GM18858 (cell line): Measurements from ENCODE around the gene TMEM200B.
"Not testable (repeated sequence)": the region's sequence is repeated elsewhere in the genome, so short reads cannot be mapped to it uniquely, and the experiment has no call there.

Source experiments
- ATAC-seq: cut with Tn5 transposase; IDR thresholded peaks from one replicate; pipeline ENCODE4 v1.9.1; 2021; ENCODE audit not compliant: unreplicated experiment

TMEM200B gene

DNA sequence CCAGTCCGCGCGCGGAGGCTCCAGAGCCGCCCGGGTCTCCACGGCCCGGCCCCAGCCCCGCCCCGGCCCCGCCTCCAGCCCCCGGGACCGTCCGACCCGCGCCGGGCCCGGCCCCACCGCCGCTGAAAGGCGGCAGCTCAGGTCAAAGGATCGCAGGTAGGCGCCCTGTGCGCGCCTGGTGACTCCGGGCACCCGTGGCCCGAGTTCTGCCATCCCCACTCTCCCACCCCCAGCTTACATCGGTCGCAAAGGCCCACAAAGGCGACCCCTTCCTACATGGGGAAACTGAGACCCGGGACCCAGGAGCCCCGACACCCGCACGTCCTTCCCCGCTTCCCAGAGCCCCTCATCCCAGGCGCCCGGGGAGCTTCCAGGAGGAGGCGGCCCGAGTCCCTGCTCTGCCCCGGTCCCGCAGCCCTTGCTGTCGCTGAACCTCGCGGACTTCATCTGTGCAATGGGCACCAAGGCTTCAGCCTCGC is at the start of gene TMEM200B:
Gene TMEM200B (minus strand): TSS at position 17 of the 479 bp plus-strand sequence. CDS start 2,075 bp downstream, outside the sequence.
- ATAC-seq, result no peak

DNA sequence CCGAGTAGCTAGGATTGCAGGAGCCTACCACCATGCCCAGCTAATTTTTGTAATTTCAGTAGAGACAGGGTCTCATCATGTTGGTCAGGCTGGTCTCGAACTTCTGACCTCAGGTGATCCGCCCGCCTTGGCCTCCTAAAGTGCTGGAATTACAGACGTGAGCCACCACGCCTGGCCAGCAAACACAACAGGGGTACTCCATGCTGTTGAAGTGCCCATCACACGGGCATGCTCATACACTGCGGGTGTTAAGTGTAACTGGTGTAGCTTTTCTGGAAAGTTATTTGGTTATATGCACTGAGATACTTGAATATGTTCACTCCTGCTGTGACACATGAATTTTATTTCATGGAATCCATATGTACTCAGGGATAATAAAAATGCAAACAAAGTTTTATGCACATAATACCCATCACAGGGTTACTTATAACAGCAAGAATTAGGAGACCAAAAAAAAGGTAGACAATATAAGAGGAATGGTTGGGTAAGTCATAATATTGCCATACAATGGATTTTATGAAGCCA is 48.8 kb upstream of the TMEM200B start:
- no peak for ATAC-seq

DNA sequence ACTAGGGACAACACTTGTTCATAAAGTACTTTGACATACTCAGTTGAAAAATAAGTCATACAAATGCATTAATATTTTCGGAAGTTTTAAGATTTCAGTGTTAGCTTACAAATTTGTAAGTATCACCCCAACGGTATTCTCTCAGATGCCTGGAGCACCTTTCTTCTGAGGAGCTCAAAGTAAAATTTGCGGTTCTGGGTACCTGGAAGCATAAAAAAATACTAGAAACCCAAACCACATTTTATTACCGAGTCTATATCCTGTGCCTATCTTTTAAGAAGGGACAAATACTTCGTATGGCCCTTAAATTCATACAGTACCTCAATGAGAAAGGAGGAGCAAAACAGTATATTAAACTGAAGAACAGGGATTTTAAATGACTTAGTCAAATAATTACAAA is 47.8 kb upstream of the TMEM200B start:
- no peak for ATAC-seq

GRCh38 chr1:29171089-29171488 is 47.4 kb upstream of the TMEM200B start:
- no peak for ATAC-seq

- no peak for ATAC-seq
Observed at GRCh38 chr1:29169976-29170375, 46.3 kb upstream of the TMEM200B start.

GRCh38 chr1:29167904-29168303 is 44.2 kb upstream of the TMEM200B start:
- ATAC-seq, result no peak

DNA sequence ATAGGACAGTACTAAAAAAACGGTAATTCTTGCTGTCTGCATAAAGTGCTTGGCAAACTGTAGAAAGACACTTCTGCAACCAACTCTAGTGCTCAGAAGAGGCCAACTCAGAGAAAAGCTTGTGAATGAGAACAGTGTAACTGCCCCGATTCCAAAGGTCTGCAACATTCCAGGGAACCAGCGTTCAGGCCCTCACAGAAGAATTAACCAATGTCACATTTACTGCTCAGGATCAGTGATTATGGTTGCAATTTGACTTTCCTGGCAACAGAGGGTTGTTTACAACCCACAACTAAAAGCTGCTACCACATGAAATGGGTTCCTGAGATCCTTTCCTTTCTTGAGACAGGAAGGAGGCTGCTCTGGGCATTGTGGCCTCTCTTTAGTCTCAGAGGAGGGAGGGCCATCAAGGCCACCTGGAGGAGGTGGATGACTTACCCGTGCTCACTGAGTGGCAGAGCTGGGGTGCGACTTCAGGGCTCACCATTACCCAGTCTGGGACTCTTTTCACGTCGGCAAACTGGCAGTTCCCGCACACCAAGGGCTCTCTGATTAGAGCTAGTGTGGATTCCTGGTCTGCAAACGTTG is 42.7 kb upstream of the TMEM200B start:
- no peak for ATAC-seq

DNA sequence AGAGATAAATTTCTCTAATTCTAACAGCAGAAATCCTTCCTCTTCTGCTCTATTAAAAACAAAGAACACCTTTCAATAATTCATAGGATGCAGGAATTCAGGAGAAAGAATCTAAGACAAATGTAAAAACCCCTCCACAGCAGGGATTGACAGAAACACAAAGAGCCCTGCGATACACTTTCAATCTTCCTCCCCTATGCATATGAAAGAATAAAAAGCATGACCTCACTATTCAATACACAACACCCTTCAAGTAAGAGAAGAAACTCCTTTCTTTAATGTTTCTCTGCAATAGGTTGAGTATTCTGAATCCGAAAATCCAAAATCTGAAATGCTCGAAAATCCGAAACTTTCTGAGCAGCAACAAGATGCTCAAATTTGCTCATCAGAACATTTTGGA is 40.9 kb upstream of the TMEM200B start:
- no peak for ATAC-seq

GRCh38 chr1:29162476-29163138 is 38.9 kb upstream of the TMEM200B start:
- ATAC-seq, result no peak

DNA sequence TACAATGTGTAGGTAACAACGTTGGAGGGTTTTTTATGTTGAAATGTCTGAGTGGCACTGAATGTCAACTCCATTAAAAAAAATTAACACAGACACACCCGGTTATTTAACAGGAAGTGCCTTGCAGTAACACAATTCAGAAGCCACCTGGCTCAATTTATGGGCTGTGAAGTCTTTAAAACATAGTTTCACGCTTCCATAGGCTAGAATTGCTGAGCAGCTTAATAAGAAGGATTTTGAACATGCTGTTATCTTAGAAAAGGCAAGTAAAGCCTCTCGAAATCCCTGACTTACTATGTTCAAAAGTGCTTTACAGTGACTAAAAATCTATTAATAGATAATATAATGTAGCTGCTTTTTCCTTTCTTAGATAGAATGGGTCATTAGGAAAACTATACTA is 38.3 kb upstream of the TMEM200B start:
- ATAC-seq, result no peak

DNA sequence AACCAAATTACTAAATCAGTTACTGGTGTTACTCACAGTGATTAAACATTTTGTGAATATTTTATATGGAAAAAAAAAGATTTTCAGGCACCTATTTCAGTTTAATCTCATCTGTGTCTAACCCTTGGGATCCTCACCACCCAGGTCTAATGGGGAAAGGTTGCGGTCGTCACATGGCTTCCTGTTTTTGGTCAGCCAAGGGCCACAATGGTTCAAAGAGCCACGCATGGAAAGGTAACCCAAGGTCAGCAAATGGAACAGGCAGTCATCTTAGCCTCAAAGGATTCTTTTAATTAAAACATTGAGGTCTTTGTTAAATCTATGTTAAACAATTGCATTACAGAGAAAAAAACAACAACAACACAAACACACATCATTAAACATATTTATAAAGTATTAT is 36.1 kb upstream of the TMEM200B start:
- ATAC-seq, result no peak

GRCh38 chr1:29157269-29157601 is 33.5 kb upstream of the TMEM200B start:
- ATAC-seq, result no peak

DNA sequence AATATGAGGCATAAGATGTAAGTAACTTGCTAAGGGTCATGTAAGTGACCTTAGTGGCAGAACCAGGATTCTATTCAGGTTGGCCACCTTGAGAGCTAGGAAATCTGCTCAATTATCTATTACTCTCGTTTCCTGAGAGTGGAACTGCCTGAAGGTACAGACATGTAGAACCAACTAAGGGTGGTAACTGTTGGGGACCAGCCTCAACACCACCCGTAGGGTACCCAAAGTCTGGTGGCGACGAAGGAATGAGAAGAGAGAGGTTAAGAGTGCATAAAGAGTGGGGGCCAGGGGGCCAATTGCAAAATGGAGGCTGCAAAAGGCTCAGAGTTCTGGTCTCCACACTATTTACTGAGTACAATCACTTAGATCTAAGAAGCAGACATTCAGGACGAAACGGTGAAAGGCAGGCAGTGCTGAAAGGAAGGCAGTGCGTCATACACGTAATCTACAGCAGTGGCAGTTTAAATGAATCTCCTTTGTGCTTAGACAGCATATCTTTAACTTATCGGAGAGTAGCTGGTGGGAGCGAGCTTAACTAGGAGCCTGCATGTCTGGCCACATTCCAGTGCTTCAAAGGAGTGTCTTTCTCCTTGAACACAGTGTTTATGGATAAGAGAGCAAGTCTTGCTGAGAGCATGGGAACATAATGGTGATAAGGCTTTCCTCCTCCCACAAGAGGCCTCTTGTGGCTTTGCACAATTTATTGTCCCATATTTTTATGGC is 33.0 kb upstream of the TMEM200B start:
- no peak for ATAC-seq

GRCh38 chr1:29152046-29152805 is 28.5 kb upstream of the TMEM200B start:
- no peak for ATAC-seq

GRCh38 chr1:29150346-29150745 is 26.6 kb upstream of the TMEM200B start:
- not testable (repeated sequence) for ATAC-seq

- ATAC-seq, result no peak
Observed at GRCh38 chr1:29148656-29149491, 25.2 kb upstream of the TMEM200B start.

DNA sequence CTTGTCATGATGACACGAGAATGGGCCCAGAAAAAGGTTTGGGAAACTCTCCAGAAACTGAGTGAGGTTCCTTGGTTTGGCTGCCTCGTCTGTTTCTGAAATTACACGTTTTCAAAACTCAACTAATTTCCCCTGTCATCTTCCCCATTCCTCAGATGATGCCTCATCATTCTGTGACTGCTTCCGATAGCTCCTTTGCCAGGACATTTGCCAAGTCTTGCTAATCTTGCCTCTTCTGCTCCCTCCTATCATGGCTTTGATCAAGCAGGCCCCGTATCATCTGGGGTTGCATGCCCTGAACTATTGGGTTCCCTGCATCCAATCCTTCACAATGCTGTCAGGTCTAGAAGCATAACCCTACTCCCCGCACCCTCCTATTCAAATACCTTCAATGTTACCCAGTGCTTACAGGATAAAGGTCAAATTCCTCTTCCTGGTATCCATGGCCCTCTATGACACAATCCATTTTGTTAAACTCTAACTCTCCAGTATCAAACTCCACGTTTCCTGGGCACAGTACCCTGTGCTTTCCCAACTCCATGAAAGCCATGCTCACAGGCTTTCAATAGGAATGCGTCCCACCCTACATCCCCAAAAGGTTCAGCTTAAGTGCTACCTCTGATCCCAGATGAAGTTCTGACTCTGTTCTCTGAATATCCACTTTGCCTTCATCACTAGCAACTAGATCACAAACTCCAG is 22.2 kb upstream of the TMEM200B start:
- ATAC-seq, result no peak

- no peak for ATAC-seq
Observed at GRCh38 chr1:29144178-29144577, 20.5 kb upstream of the TMEM200B start.

DNA sequence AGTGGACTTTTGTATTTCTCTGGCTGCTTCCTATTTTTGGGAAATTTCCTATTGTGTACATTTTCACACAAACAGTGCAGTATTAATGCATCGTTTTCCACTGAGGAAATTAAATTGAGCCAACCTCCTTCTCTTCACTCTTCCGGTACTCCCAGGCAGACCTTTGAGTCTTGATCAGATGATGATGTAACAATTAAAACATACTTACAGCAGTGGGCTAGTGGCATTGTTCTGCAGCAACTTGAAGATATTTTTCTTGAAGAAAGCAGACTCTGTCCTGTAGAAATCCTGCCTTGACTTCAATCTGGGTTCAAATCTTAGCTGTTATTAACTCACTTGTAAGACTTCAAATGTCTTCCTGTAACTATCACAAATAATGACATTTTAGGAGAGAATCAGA is 19.0 kb upstream of the TMEM200B start:
- ATAC-seq, result no peak

GRCh38 chr1:29136391-29136915 is 12.8 kb upstream of the TMEM200B start:
- ATAC-seq, result no peak
